Natural killer cell (primary cell): ENCODE results near the gene OTULIN. TPM values are rescaled to one million over a fixed set of nuclear protein-coding genes. Genes with fewer than 3 reads are reported as not detected.

Experiments
- ATAC-seq, 3 donors: fragments of 150-1000 bp in 2 of 3; fragments of 200-7000 bp in 1 of 3; cut with Tn5 transposase; 1 replicate in 1 of 3; 2 replicates in 2 of 3; pipeline ENCODE4 v1.10.0; 2021; ENCODE audit warnings: mild to moderate bottlenecking in 2 of 3, moderate library complexity in 2 of 3
- DNase-seq, 2 donors: peaks; one replicate each; pipeline versions ENCODE4 v3.0.0 to v3.0.0-alpha.2; 2013 to 2021; ENCODE audit warnings: mixed read lengths in 1 of 2
- H3K27ac ChIP-seq: one replicate; pipeline ENCODE4 v1.5.1; 2013; ENCODE audit warnings: mild to moderate bottlenecking, low read length
- H3K27me3 ChIP-seq: one replicate; pipeline ENCODE4 v1.6.1; 2013; ENCODE audit warnings: low read length; ENCODE audit not compliant: control insufficient read depth, insufficient read depth
- H3K36me3 ChIP-seq: one replicate; pipeline ENCODE4 v1.6.1; 2013; ENCODE audit warnings: low read length; ENCODE audit not compliant: control insufficient read depth, insufficient read depth
- H3K4me1 ChIP-seq: one replicate; pipeline ENCODE4 v1.6.1; 2013; ENCODE audit warnings: low read length; ENCODE audit not compliant: control insufficient read depth, insufficient read depth
- H3K4me3 ChIP-seq: one replicate; pipeline ENCODE4 v1.5.1; 2013; ENCODE audit warnings: low read length
- H3K9me3 ChIP-seq: one replicate; pipeline ENCODE4 v1.6.1; 2013; ENCODE audit warnings: low read length; ENCODE audit not compliant: control insufficient read depth, insufficient read depth
- H3K27ac Mint-ChIP-seq, 2 donors: one replicate each; pipeline ENCODE4 v1.8.0; 2022; ENCODE audit warnings: mild to moderate bottlenecking in 2 of 2, mixed read lengths in 2 of 2, moderate library complexity in 1 of 2
- H3K27me3 Mint-ChIP-seq, 2 donors: one replicate each; pipeline ENCODE4 v1.8.0; 2022; ENCODE audit warnings: low read depth in 2 of 2, mixed read lengths in 2 of 2
- H3K36me3 Mint-ChIP-seq: one replicate; pipeline ENCODE4 v1.8.0; 2022; ENCODE audit warnings: mixed read lengths
- H3K4me1 Mint-ChIP-seq, 2 donors: one replicate each; pipeline ENCODE4 v1.8.0; 2022; ENCODE audit warnings: mixed read lengths in 2 of 2
- H3K4me3 Mint-ChIP-seq: one replicate; pipeline ENCODE4 v1.8.0; 2022; ENCODE audit warnings: mild to moderate bottlenecking, moderate library complexity, mixed read lengths
- H3K9me3 Mint-ChIP-seq, 2 donors: one replicate each; pipeline ENCODE4 v1.8.0; 2022; ENCODE audit warnings: mixed read lengths in 2 of 2
- WGBS: methylation state at CpG from one replicate; pipeline ENCODE4 v1.1.7; 2013; ENCODE audit warnings: missing lambda C conversion rate; ENCODE audit not compliant: insufficient coverage; 5-methylcytosine and 5-hydroxymethylcytosine counted together
- intact Hi-C: fragments of 100-400 bp; cut with micrococcal nuclease; formaldehyde crosslinking; loops from one replicate; pipeline ENCODE4 v1.14.2; 2022
- total RNA-seq, 4 donors: library from RNA; stranded (reverse); fragments of 120-200 nt in 1 of 4; gene quantifications; one replicate each; pipeline versions ENCODE4 v1.2.3 to v1.2.4, GENCODE V29; 2013 to 2022
- TF ChIP-seq, protein P1 (sequence below): fragments of 200-600 bp; IDR thresholded peaks from one replicate; pipeline ENCODE4 v1.8.0; 2022; ENCODE audit warnings: antibody characterized with exemption

OTULIN gene
- total RNA-seq, 3 donors from 2014 or later (not counting 1 experiment from before 2014, with no cell fraction given): 96.5 to 166 (median 102) TPM

DNA sequence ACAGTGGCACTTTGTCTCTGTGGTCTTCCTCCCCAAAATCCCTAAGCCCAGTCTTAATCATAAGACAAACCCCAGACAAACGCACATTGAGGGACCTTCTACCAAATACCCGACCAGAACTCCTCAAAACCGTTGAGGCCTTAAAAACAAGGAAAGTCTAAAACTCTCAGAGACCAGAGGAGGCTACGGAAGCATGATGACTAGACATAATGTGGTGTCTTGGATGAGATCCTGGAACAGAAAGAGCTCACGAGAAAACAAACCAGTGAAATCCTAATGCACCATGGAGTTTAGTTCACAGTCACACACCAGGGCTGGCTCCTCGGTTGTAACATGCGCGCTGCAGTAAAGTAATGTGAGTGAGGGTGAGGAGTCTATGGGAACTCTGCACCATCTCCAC lies 58.4 kb downstream of the OTULIN start:
- DNase-seq (no peak), ATAC-seq (no peak)
- H3K27ac ChIP-seq: no peak overlapping the region
- no peaks in the 10 kb centered on the region for H3K36me3 ChIP-seq
- H3K4me3 Mint-ChIP-seq: no peak overlapping the region
- no peaks in the 10 kb centered on the region for H3K27me3 Mint-ChIP-seq
- H3K27ac Mint-ChIP-seq: no peak overlapping the region
- TF ChIP-seq, protein P1, sequence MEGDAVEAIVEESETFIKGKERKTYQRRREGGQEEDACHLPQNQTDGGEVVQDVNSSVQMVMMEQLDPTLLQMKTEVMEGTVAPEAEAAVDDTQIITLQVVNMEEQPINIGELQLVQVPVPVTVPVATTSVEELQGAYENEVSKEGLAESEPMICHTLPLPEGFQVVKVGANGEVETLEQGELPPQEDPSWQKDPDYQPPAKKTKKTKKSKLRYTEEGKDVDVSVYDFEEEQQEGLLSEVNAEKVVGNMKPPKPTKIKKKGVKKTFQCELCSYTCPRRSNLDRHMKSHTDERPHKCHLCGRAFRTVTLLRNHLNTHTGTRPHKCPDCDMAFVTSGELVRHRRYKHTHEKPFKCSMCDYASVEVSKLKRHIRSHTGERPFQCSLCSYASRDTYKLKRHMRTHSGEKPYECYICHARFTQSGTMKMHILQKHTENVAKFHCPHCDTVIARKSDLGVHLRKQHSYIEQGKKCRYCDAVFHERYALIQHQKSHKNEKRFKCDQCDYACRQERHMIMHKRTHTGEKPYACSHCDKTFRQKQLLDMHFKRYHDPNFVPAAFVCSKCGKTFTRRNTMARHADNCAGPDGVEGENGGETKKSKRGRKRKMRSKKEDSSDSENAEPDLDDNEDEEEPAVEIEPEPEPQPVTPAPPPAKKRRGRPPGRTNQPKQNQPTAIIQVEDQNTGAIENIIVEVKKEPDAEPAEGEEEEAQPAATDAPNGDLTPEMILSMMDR: no peak
- H3K27me3 ChIP-seq: no peaks in the 10 kb centered on the region
- H3K36me3 Mint-ChIP-seq: no peaks in the 10 kb centered on the region
- H3K4me3 ChIP-seq: no peak overlapping the region
- no peaks in the 10 kb centered on the region for H3K9me3 Mint-ChIP-seq
- 95% methylated on average over 5 of the region's 8 CpGs for WGBS
- H3K9me3 ChIP-seq: no peaks in the 10 kb centered on the region
- peaks cover 9 to 10% of the 10 kb centered on the region in 2 donors for H3K4me1 Mint-ChIP-seq
- peaks cover 2% of the 10 kb centered on the region for H3K4me1 ChIP-seq
- intact Hi-C loops: no loop called here

DNA sequence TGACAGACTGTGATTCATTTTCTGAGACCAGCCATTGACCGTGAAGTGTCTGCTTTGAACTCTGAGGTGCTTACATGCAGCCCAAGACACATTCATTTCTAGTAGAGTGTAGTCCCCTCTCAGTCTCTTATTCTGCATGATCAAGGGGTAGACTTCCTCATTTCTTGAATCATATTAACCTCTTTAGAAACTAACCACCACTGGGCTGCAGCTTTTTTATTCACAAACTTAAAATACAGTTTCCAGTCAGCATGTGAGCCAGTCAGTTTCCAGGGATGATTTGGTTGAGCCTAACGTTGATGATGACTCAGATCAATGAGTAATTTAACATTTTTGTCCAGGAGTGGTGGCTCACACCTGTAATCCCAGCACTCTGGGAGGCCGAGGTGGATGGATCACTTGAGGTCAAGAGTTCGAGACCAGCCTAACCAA lies 59.2 kb downstream of the OTULIN start:
- DNase-seq: no peak
- H3K4me1 Mint-ChIP-seq: peaks cover 9 to 10% of the 10 kb centered on the region in 2 donors
- Histone ChIP-seq H3K4me3 (no peak overlapping the region), H3K27me3 (no peaks in the 10 kb centered on the region), H3K4me1 (peaks cover 2% of the 10 kb centered on the region), H3K36me3 (no peaks in the 10 kb centered on the region), H3K9me3 (no peaks in the 10 kb centered on the region), H3K27ac (no peak overlapping the region)
- no peaks in the 10 kb centered on the region for H3K27me3 Mint-ChIP-seq
- no peaks in the 10 kb centered on the region for H3K36me3 Mint-ChIP-seq
- 77% methylated on average over 4 of the region's 4 CpGs for WGBS
- TF ChIP-seq, protein P1: no peak
- H3K9me3 Mint-ChIP-seq: no peaks in the 10 kb centered on the region
- no peak overlapping the region for H3K27ac Mint-ChIP-seq
- no peak for ATAC-seq
- intact Hi-C loops: no loop called here
- H3K4me3 Mint-ChIP-seq: no peak overlapping the region

DNA sequence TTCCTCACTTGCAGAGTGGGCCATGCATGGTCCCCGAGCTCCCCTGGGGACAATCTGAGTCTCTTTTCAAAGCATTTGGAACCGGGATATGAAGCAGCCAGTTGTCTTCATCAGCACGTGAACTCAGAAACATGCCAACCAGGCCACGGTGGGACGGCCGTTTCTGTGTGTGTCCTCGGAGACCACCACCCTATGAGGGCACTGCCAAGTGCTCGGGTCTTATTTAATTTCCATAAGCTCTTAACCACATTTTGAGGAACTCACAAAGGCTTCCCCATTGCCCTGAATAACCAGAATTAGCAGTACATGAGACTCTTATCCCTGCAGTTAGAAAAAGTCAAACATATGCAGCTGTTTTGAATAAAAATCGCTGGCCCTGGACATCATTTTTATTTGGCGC lies 60.1 kb downstream of the OTULIN start:
- DNase-seq: no peak
- no peaks in the 10 kb centered on the region for H3K9me3 ChIP-seq
- WGBS: 56% methylated on average over 10 of the region's 10 CpGs

More for the DNA sequence above, 60.1 kb downstream of the OTULIN start:
- H3K27me3 ChIP-seq: no peaks in the 10 kb centered on the region
- TF ChIP-seq, protein P1: no peak
- no peaks in the 10 kb centered on the region for H3K27me3 Mint-ChIP-seq
- H3K4me1 ChIP-seq: peaks cover 2% of the 10 kb centered on the region
- intact Hi-C loops: no loop called here
- H3K4me3 ChIP-seq: no peak overlapping the region
- H3K27ac ChIP-seq: no peak overlapping the region
- H3K36me3 ChIP-seq: no peaks in the 10 kb centered on the region
- no peak overlapping the region for H3K4me3 Mint-ChIP-seq
- H3K36me3 Mint-ChIP-seq: no peaks in the 10 kb centered on the region
- no peaks in the 10 kb centered on the region for H3K9me3 Mint-ChIP-seq
- ATAC-seq: no peak
- H3K27ac Mint-ChIP-seq: no peak overlapping the region
- H3K4me1 Mint-ChIP-seq: peaks cover 5 to 10% of the 10 kb centered on the region in 2 donors
